ENCODE data around the gene SYT17.

The SYT17 gene, protein sequence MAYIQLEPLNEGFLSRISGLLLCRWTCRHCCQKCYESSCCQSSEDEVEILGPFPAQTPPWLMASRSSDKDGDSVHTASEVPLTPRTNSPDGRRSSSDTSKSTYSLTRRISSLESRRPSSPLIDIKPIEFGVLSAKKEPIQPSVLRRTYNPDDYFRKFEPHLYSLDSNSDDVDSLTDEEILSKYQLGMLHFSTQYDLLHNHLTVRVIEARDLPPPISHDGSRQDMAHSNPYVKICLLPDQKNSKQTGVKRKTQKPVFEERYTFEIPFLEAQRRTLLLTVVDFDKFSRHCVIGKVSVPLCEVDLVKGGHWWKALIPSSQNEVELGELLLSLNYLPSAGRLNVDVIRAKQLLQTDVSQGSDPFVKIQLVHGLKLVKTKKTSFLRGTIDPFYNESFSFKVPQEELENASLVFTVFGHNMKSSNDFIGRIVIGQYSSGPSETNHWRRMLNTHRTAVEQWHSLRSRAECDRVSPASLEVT

DNA sequence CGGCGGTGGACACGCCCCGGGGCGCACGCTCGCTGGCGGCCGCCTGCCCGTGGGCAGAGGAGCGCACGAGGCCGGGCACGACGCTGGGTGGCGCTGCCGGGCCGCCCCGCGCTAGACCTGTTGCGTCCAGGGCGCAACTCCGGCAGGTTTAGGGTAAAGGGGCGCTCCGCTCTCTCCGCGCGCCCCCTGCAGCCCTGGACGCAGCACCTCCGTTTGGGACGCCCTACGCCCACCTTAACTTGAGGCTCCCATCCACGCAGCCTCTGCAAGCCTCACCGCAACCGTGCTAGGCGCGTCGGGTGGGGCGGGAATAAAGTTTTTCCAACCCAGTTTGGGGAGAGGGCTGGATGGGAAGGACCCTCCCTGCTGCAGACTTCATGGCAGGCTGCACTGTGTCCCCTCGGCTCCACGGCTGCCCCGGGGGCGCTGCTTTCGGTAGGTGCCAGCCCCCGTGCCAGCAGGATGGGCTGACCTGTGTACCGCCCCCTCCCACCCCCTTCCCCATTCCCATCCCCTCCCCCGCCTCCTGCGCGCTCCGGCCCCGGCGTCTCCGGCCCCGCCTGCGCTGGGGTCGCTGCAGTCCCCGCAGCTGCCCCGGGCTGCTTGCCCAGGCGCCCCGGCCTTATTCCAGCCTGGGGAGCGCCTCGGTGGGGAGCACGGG, at the start of gene SYT17:
TSS of gene SYT17 (plus strand) at position 531 of the 661 bp plus-strand sequence. CDS start 407 bp downstream, outside the sequence.
- Histone ChIP-seq H3K4me2 (ENCODE audit: low read depth, low read length, poor library complexity, severe bottlenecking) (no peak within 1 kb of the TSS), H4K20me1 (ENCODE audit: insufficient read depth, low read length, poor library complexity, severe bottlenecking) (no peaks in the 10 kb centered on the region), H2AFZ (ENCODE audit: low read length) (no peak within 1 kb of the TSS), H3K4me3 (ENCODE audit: low read length, poor library complexity, severe bottlenecking) (no peak within 1 kb of the TSS), H3K27me3 (ENCODE audit: insufficient read depth, low read length, poor library complexity, severe bottlenecking) (no peaks in the 10 kb centered on the region), H3K36me3 (ENCODE audit: insufficient read depth, low read length) (no peaks in the 10 kb centered on the region), H3K4me1 (ENCODE audit: insufficient read depth, low read length, poor library complexity, severe bottlenecking) (no peaks in the 10 kb centered on the region), H3F3A (ENCODE audit: low read depth) (no peaks in the 10 kb centered on the region), H3K9me2 (replicated peaks; ENCODE audit: low read depth, low read length) (no peaks in the 10 kb centered on the region), H3K79me2 (ENCODE audit: insufficient read depth, low read length) (no peaks in the 10 kb centered on the region), H3K9me3 (ENCODE audit: insufficient read depth, low read depth, low read length) (no peaks in the 10 kb centered on the region), H3K9ac (ENCODE audit: low read depth, low read length, poor library complexity, severe bottlenecking) (no peak within 1 kb of the TSS)
- TF ChIP-seq, protein P1, sequence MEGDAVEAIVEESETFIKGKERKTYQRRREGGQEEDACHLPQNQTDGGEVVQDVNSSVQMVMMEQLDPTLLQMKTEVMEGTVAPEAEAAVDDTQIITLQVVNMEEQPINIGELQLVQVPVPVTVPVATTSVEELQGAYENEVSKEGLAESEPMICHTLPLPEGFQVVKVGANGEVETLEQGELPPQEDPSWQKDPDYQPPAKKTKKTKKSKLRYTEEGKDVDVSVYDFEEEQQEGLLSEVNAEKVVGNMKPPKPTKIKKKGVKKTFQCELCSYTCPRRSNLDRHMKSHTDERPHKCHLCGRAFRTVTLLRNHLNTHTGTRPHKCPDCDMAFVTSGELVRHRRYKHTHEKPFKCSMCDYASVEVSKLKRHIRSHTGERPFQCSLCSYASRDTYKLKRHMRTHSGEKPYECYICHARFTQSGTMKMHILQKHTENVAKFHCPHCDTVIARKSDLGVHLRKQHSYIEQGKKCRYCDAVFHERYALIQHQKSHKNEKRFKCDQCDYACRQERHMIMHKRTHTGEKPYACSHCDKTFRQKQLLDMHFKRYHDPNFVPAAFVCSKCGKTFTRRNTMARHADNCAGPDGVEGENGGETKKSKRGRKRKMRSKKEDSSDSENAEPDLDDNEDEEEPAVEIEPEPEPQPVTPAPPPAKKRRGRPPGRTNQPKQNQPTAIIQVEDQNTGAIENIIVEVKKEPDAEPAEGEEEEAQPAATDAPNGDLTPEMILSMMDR (conservative IDR thresholded peaks at IDR 0.05; ENCODE audit: low read length) = no peak
- no peak for TF ChIP-seq EZH2phosphoT487 (IDR thresholded peaks at IDR 0.05; ENCODE audit: borderline replicate concordance)

DNA sequence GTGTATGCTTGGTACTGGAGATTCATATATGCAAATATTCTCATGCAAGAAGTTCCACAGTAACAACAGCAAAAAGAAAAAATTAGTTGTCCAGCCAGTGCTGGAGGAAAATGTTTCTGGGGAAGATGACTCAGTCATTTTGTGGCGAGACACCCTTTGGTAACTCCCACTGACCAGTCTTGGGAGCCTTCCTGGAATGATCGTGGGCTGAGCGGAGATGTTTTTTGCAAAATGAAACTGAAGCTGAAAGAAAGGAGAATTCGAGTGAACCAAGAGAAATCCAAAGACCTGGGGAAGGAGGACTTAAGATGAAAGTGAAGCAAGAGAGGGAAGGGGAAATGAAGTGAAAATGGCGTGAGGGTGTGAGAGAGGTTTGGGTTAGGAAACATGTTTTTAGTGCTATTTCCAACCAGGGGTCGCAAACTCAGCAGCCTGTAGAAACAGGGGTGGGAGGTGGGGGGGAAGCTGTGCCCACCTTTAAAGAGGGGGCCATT, 49.1 kb upstream of the SYT17 start:
- peaks cover 5% of the 10 kb centered on the region for H3K4me1 ChIP-seq (ENCODE audit: insufficient read depth, low read length, poor library complexity, severe bottlenecking)

DNA sequence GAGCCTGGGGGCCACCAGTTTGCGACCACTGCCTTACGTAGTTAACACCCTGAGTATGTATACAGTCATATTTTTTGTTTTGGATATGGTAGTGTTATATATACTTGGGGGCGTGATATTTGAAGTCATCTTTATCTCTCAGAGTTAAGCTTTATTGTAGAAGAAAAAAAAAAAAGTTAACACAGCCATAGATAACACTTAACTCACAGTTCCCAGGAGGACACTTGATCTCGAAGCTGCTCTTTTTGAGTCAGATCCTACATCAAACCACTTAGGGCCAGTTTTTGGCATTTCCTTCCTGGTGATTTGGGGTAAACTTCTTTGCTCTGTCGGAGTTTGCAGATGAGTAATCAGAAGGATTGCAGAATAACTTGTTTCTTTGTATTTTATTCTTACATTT, 48.5 kb upstream of the SYT17 start:
- no peak for TF ChIP-seq EZH2phosphoT487 (IDR thresholded peaks at IDR 0.05; ENCODE audit: borderline replicate concordance)
- TF ChIP-seq, protein P1 (conservative IDR thresholded peaks at IDR 0.05; ENCODE audit: low read length) = no peak
- Histone ChIP-seq H3K79me2 (ENCODE audit: insufficient read depth, low read length) (no peaks in the 10 kb centered on the region), H3K9me2 (replicated peaks; ENCODE audit: low read depth, low read length) (no peaks in the 10 kb centered on the region), H3K4me3 (ENCODE audit: low read length, poor library complexity, severe bottlenecking) (no peak overlapping the region), H3F3A (ENCODE audit: low read depth) (no peaks in the 10 kb centered on the region), H3K9me3 (ENCODE audit: insufficient read depth, low read depth, low read length) (no peaks in the 10 kb centered on the region), H3K27me3 (ENCODE audit: insufficient read depth, low read length, poor library complexity, severe bottlenecking) (no peaks in the 10 kb centered on the region), H2AFZ (ENCODE audit: low read length) (no peak overlapping the region), H3K4me2 (ENCODE audit: low read depth, low read length, poor library complexity, severe bottlenecking) (no peak overlapping the region), H3K36me3 (ENCODE audit: insufficient read depth, low read length) (no peaks in the 10 kb centered on the region), H3K9ac (ENCODE audit: low read depth, low read length, poor library complexity, severe bottlenecking) (no peak overlapping the region), H3K4me1 (ENCODE audit: insufficient read depth, low read length, poor library complexity, severe bottlenecking) (peaks cover 5% of the 10 kb centered on the region), H4K20me1 (ENCODE audit: insufficient read depth, low read length, poor library complexity, severe bottlenecking) (no peaks in the 10 kb centered on the region)

More for the DNA sequence above, 49.1 kb upstream of the SYT17 start:
- H3F3A ChIP-seq (ENCODE audit: low read depth) = no peaks in the 10 kb centered on the region
- H3K9me3 ChIP-seq (ENCODE audit: insufficient read depth, low read depth, low read length) = no peaks in the 10 kb centered on the region
- H3K27me3 ChIP-seq (ENCODE audit: insufficient read depth, low read length, poor library complexity, severe bottlenecking) = no peaks in the 10 kb centered on the region
- no peaks in the 10 kb centered on the region for H3K36me3 ChIP-seq (ENCODE audit: insufficient read depth, low read length)
- H3K79me2 ChIP-seq (ENCODE audit: insufficient read depth, low read length) = no peaks in the 10 kb centered on the region
- TF ChIP-seq EZH2phosphoT487 (IDR thresholded peaks at IDR 0.05; ENCODE audit: borderline replicate concordance) = no peak
- TF ChIP-seq, protein P1 (conservative IDR thresholded peaks at IDR 0.05; ENCODE audit: low read length) = no peak
- no peak overlapping the region for H3K9ac ChIP-seq (ENCODE audit: low read depth, low read length, poor library complexity, severe bottlenecking)
- H3K4me3 ChIP-seq (ENCODE audit: low read length, poor library complexity, severe bottlenecking) = no peak overlapping the region
- no peaks in the 10 kb centered on the region for H3K9me2 ChIP-seq (replicated peaks; ENCODE audit: low read depth, low read length)
- H3K4me2 ChIP-seq (ENCODE audit: low read depth, low read length, poor library complexity, severe bottlenecking) = no peak overlapping the region
- no peaks in the 10 kb centered on the region for H4K20me1 ChIP-seq (ENCODE audit: insufficient read depth, low read length, poor library complexity, severe bottlenecking)
- 0 out of 2 replicates have a peak overlapping the region, but pooled peaks have one; percentile 45 for H2AFZ ChIP-seq (ENCODE audit: low read length)

Measured in Loucy (cell line).